CD8-positive, alpha-beta memory T cell (primary cell): ENCODE data around the gene QRFP. TPM values are rescaled to one million over a fixed set of nuclear protein-coding genes. Genes with fewer than 3 reads are reported as not detected.

Experiments
- CTCF ChIA-PET: fragments of 350-600 bp; sonication (Branson Sonifier 250); formaldehyde crosslinking; loops from one replicate; lab custom pipeline; 2021; ENCODE audit warnings: antibody characterized with exemption; lab: Charles Lee
- POLR2A ChIA-PET: fragments of 350-600 bp; sonication (Branson Sonifier 250); formaldehyde crosslinking; loops from one replicate; lab custom pipeline; 2021; ENCODE audit warnings: antibody characterized with exemption; lab: Charles Lee
- DNase-seq, 5 donors: peaks; one replicate each; pipeline versions ENCODE4 v3.0.0 to v3.0.0-alpha.2; 2020 to 2022; ENCODE audit warnings: mixed read lengths in 1 of 5
- H3K27ac ChIP-seq: one replicate; pipeline ENCODE4 v1.7.0; 2013; ENCODE audit warnings: low read depth, mild to moderate bottlenecking, low read length, moderate library complexity
- H3K27me3 ChIP-seq: 2 replicates; pipeline ENCODE4 v1.7.0; 2013; ENCODE audit warnings: low read length, mild to moderate bottlenecking; ENCODE audit not compliant: insufficient read depth, poor library complexity, severe bottlenecking
- H3K36me3 ChIP-seq: 2 replicates; pipeline ENCODE4 v1.7.0; 2013; ENCODE audit warnings: mild to moderate bottlenecking, low read length, moderate library complexity; ENCODE audit not compliant: insufficient read depth
- H3K4me1 ChIP-seq: 2 replicates; pipeline ENCODE4 v1.7.0; 2013; ENCODE audit warnings: mild to moderate bottlenecking, low read length, moderate library complexity; ENCODE audit not compliant: insufficient read depth
- H3K4me3 ChIP-seq: 2 replicates; pipeline ENCODE4 v1.7.0; 2013; ENCODE audit warnings: mild to moderate bottlenecking, low read length
- H3K9me3 ChIP-seq: 2 replicates; pipeline ENCODE4 v1.7.0; 2013; ENCODE audit warnings: mild to moderate bottlenecking, low read length
- H3K27ac Mint-ChIP-seq, 8 donors: one replicate each; pipeline ENCODE4 v1.8.0; 2020 to 2021; ENCODE audit warnings: mixed read lengths in 8 of 8, mild to moderate bottlenecking in 6 of 8, inconsistent platforms in 3 of 8, moderate library complexity in 3 of 8
- H3K27me3 Mint-ChIP-seq, 2 donors: one replicate each; pipeline ENCODE4 v1.8.0; 2020 to 2021; ENCODE audit warnings: mixed read lengths in 2 of 2, mild to moderate bottlenecking in 1 of 2, moderate library complexity in 1 of 2
- H3K36me3 Mint-ChIP-seq, 3 donors: one replicate each; pipeline ENCODE4 v1.8.0; 2020 to 2021; ENCODE audit warnings: mixed read lengths in 3 of 3, inconsistent platforms in 1 of 3, mild to moderate bottlenecking in 1 of 3
- H3K4me1 Mint-ChIP-seq, 3 donors: one replicate each; pipeline ENCODE4 v1.8.0; 2020 to 2021; ENCODE audit warnings: mixed read lengths in 3 of 3, inconsistent platforms in 1 of 3, mild to moderate bottlenecking in 1 of 3
- H3K4me3 Mint-ChIP-seq, 7 donors: one replicate each; pipeline ENCODE4 v1.8.0; 2020 to 2021; ENCODE audit warnings: mixed read lengths in 7 of 7, mild to moderate bottlenecking in 6 of 7, moderate library complexity in 4 of 7, inconsistent platforms in 2 of 7
- H3K9me3 Mint-ChIP-seq, 5 donors: one replicate each; pipeline ENCODE4 v1.8.0; 2020 to 2022; ENCODE audit warnings: mixed read lengths in 5 of 5, mild to moderate bottlenecking in 3 of 5, moderate library complexity in 2 of 5, inconsistent platforms in 1 of 5
- polyA plus RNA-seq: library from polyadenylated mRNA; unstranded; fragments of 300-500 nt; fragmentation: Illumina TruSeq; gene quantifications from one replicate; pipeline ENCODE4 v1.2.3, GENCODE V29; 2021
- total RNA-seq, 2 experiments: library from RNA; stranded (reverse); gene quantifications; one replicate each; pipeline ENCODE4 v1.2.3, GENCODE V29; 2021

Gene QRFP
- total and polyA plus RNA-seq, 3 experiments from 2014 or later = not detected

GRCh38 chr9:130931508-130932254 lies 35.1 kb upstream of the QRFP start:
- Histone ChIP-seq H3K4me1 (no peaks in the 10 kb centered on the region), H3K36me3 (no peaks in the 10 kb centered on the region), H3K27ac (no peak overlapping the region), H3K4me3 (no peak overlapping the region), H3K9me3 (no peaks in the 10 kb centered on the region), H3K27me3 (peaks cover 86% of the 10 kb centered on the region)
- Mint-ChIP-seq H3K4me3 (no peak overlapping the region), H3K9me3 (no peaks in the 10 kb centered on the region), H3K27ac (peak overlapping the region in 1 of 8 donors; percentile 13), H3K27me3 (peaks cover 9 to 50% of the 10 kb centered on the region in 2 donors), H3K36me3 (no peaks in the 10 kb centered on the region), H3K4me1 (peaks cover 0 to under 1% (median 0%) of the 10 kb centered on the region in 3 donors)
- CTCF ChIA-PET = no interaction called here
- POLR2A ChIA-PET = no interaction called here
- no peak for DNase-seq

GRCh38 chr9:130930804-130931349 lies 34.3 kb upstream of the QRFP start:
- no peaks in the 10 kb centered on the region for H3K4me1 Mint-ChIP-seq

GRCh38 chr9:130930132-130930803 lies 33.7 kb upstream of the QRFP start:
- no peaks in the 10 kb centered on the region for H3K36me3 ChIP-seq
- Mint-ChIP-seq H3K4me1 (no peaks in the 10 kb centered on the region), H3K4me3 (no peak overlapping the region), H3K27me3 (peaks cover 8 to 40% of the 10 kb centered on the region in 2 donors), H3K9me3 (no peaks in the 10 kb centered on the region), H3K27ac (no peak overlapping the region), H3K36me3 (no peaks in the 10 kb centered on the region)
- H3K4me3 ChIP-seq = no peak overlapping the region
- no peak for DNase-seq
- no peaks in the 10 kb centered on the region for H3K9me3 ChIP-seq
- CTCF ChIA-PET = no interaction called here
- POLR2A ChIA-PET = no interaction called here
- no peak overlapping the region for H3K27ac ChIP-seq
- H3K4me1 ChIP-seq = no peaks in the 10 kb centered on the region
- peaks cover 79% of the 10 kb centered on the region for H3K27me3 ChIP-seq

More at GRCh38 chr9:130930804-130931349, 34.3 kb upstream of the QRFP start:
- H3K36me3 Mint-ChIP-seq = no peaks in the 10 kb centered on the region
- H3K9me3 ChIP-seq = no peaks in the 10 kb centered on the region
- H3K27me3 Mint-ChIP-seq = peaks cover 7 to 43% of the 10 kb centered on the region in 2 donors
- no peak overlapping the region for H3K27ac ChIP-seq
- no peaks in the 10 kb centered on the region for H3K36me3 ChIP-seq
- CTCF ChIA-PET = no interaction called here
- no peaks in the 10 kb centered on the region for H3K4me1 ChIP-seq
- POLR2A ChIA-PET = no interaction called here
- H3K27me3 ChIP-seq = peaks cover 79% of the 10 kb centered on the region
- no peak for DNase-seq
- no peaks in the 10 kb centered on the region for H3K9me3 Mint-ChIP-seq
- H3K27ac Mint-ChIP-seq = no peak overlapping the region
- H3K4me3 Mint-ChIP-seq = no peak overlapping the region
- no peak overlapping the region for H3K4me3 ChIP-seq

GRCh38 chr9:130929571-130930038 lies 33.0 kb upstream of the QRFP start:
- H3K36me3 Mint-ChIP-seq = no peaks in the 10 kb centered on the region
- DNase-seq = no peak
- H3K27me3 Mint-ChIP-seq = peaks cover 8 to 33% of the 10 kb centered on the region in 2 donors
- H3K27ac ChIP-seq = no peak overlapping the region
- H3K4me1 Mint-ChIP-seq = no peaks in the 10 kb centered on the region
- H3K4me3 ChIP-seq = no peak overlapping the region
- peaks cover 78% of the 10 kb centered on the region for H3K27me3 ChIP-seq
- H3K36me3 ChIP-seq = no peaks in the 10 kb centered on the region
- H3K4me1 ChIP-seq = no peaks in the 10 kb centered on the region
- no peaks in the 10 kb centered on the region for H3K9me3 ChIP-seq
- H3K27ac Mint-ChIP-seq = no peak overlapping the region
- H3K9me3 Mint-ChIP-seq = no peaks in the 10 kb centered on the region
- POLR2A ChIA-PET = no interaction called here
- H3K4me3 Mint-ChIP-seq = no peak overlapping the region
- CTCF ChIA-PET = no interaction called here

- no peaks in the 10 kb centered on the region for H3K9me3 ChIP-seq
- no peak for DNase-seq
- peaks cover 8 to 27% of the 10 kb centered on the region in 2 donors for H3K27me3 Mint-ChIP-seq
- no peaks in the 10 kb centered on the region for H3K9me3 Mint-ChIP-seq
- H3K36me3 ChIP-seq = no peaks in the 10 kb centered on the region
- H3K27me3 ChIP-seq = peaks cover 76% of the 10 kb centered on the region
- peak overlapping the region in 1 of 8 donors; percentile 26 for H3K27ac Mint-ChIP-seq
- ChIA-PET CTCF (no interaction called here), POLR2A (no interaction called here)
- no peaks in the 10 kb centered on the region for H3K4me1 Mint-ChIP-seq
- no peak overlapping the region for H3K4me3 Mint-ChIP-seq
- H3K36me3 Mint-ChIP-seq = no peaks in the 10 kb centered on the region
- H3K4me3 ChIP-seq = no peak overlapping the region
- no peak overlapping the region for H3K27ac ChIP-seq
- no peaks in the 10 kb centered on the region for H3K4me1 ChIP-seq
These were observed 31.6 kb upstream of the QRFP start for GRCh38 chr9:130927995-130928900.

GRCh38 chr9:130927338-130927737 lies 30.7 kb upstream of the QRFP start:
- Mint-ChIP-seq H3K27ac (no peak overlapping the region), H3K36me3 (no peaks in the 10 kb centered on the region), H3K9me3 (no peaks in the 10 kb centered on the region), H3K27me3 (peaks cover 6 to 25% of the 10 kb centered on the region in 2 donors), H3K4me1 (no peaks in the 10 kb centered on the region), H3K4me3 (no peak overlapping the region)
- ChIA-PET CTCF (no interaction called here), POLR2A (no interaction called here)
- no peak for DNase-seq
- no peaks in the 10 kb centered on the region for H3K36me3 ChIP-seq
- H3K27me3 ChIP-seq = peaks cover 76% of the 10 kb centered on the region
- H3K27ac ChIP-seq = no peak overlapping the region
- no peaks in the 10 kb centered on the region for H3K4me1 ChIP-seq
- H3K4me3 ChIP-seq = no peak overlapping the region
- no peaks in the 10 kb centered on the region for H3K9me3 ChIP-seq

GRCh38 chr9:130925050-130925678 lies 28.6 kb upstream of the QRFP start:
- no peaks in the 10 kb centered on the region for H3K9me3 Mint-ChIP-seq
- no peak for DNase-seq
- POLR2A ChIA-PET = no interaction called here
- CTCF ChIA-PET = no interaction called here
- peaks cover 5 to 15% of the 10 kb centered on the region in 2 donors for H3K27me3 Mint-ChIP-seq
- H3K4me1 Mint-ChIP-seq = no peaks in the 10 kb centered on the region
- H3K27ac Mint-ChIP-seq = no peak overlapping the region
- no peak overlapping the region for H3K4me3 ChIP-seq
- H3K9me3 ChIP-seq = no peaks in the 10 kb centered on the region
- no peaks in the 10 kb centered on the region for H3K36me3 Mint-ChIP-seq
- H3K4me3 Mint-ChIP-seq = no peak overlapping the region
- no peak overlapping the region for H3K27ac ChIP-seq
- no peaks in the 10 kb centered on the region for H3K4me1 ChIP-seq
- no peaks in the 10 kb centered on the region for H3K36me3 ChIP-seq
- H3K27me3 ChIP-seq = peaks cover 76% of the 10 kb centered on the region
